ENCODE data around the gene LAMA5.

LAMA5 gene

DNA sequence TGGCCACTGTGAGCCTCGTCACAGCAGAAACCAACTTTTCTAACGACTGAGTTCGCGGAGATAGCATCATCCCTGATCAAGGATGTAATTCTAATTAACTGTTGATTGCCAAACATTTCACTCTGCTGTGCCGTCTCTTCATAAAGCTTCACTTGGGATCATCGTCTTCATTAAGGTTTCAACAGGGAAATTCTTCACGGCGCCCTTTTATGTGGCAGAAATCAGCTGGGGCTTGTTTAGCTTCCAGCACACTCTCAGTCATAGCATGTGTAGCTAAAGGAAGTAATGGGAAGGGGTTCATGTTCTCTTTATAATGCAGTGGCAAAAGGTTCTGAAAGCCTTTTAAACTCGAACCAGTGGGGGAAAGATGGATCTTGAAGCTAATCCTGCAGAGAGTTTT lies 73.2 kb downstream of the LAMA5 start:
- FAIRE-seq (no peak), DNase-seq (ENCODE audit: insufficient read length, low spot score) (no peak)

DNA sequence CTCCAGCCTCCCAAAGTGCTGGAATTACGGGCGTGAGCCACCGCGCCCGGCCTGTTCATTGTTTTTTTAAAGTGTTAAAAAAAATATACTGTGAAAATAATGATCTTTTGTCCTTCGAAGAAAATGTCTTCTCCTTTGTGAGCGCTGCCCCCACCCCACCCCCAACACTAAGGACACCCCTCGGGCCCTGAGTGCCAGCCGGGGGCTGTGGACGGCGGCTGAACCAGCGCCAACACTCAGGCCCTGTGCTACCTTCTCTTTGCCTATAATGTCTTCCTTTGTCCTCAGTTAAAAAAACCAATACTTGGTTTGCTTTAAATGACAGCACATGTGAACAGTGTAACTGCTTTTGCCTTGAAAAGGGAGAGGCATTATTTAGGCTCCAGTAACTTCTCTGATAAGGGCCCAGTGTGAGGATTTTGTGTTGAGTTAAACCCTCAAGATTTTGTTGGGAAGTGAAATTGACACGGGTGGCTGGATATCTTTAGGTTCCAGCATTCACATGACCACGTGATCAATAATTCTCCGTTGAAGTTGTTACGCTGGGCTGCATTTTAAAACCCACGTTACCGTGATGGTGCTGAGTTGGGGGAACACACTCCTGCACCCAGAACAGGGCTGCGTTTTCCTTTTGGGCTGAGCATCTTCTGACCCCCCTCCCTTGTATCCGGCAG lies 73.9 kb downstream of the LAMA5 start:
- DNase-seq (ENCODE audit: insufficient read length, low spot score) (no peak), FAIRE-seq (no peak)

DNA sequence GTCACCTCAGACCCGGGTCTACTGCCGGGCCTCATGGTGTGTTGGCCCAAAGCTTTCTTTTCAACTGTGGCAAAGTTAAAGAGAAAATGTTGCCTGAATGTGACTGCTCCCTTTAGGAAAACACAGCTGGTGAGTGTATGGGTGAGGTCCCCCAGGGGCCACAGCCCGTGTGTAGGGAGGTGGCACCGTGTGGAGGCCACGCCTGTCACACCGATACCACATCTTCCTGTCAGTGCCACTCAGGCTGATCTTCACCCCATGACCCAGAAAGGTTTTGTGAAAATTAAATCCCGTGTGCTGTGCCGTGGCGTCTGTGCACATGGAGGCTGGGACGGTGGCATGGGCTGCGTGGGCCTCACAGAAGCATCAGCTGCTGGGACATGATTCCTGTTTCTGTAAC lies 75.0 kb downstream of the LAMA5 start:
- no peak for FAIRE-seq

DNA sequence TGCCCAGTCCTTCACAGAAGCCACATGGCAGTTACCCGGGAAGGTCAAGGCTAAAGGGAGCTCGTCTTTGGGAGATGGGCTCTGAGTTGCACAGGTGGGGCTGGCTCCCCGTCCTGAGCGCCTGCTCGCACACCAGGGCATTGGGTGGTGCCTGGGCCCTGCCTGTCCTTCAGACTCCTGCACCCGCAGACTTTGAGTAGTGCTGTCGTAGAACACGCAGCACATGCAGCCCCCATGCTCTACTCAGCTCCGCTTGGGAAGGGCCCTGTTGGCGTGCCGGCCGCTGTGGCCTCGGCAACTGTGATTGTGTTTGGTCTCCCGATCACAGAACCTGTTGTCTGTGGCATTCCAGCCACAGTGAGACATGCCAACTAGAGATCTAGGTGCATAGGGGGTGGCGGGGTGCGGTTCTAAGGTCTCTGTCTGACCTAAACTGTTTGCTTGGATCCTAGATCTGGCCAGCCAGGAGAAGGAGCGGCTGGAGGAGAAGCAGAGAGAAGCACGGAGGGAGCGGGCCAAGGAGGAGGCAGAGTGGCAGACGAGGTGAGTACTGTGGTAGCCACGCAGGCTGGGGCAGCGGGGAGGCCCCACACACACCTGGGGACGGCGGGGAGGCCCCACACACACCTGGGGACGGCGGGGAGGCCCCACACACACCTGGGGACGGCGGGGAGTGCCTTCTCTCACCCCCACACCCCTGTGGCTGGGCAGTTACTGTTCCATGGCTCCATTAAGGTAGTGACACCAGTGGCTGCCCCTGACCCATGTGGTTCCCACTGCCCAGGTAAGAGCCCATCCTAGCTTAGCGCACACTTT lies 75.7 kb downstream of the LAMA5 start:
- no peak for DNase-seq (ENCODE audit: insufficient read length, low spot score)
- no peak for FAIRE-seq

More for the DNA sequence above, 75.0 kb downstream of the LAMA5 start:
- no peak for DNase-seq (ENCODE audit: insufficient read length, low spot score)

DNA sequence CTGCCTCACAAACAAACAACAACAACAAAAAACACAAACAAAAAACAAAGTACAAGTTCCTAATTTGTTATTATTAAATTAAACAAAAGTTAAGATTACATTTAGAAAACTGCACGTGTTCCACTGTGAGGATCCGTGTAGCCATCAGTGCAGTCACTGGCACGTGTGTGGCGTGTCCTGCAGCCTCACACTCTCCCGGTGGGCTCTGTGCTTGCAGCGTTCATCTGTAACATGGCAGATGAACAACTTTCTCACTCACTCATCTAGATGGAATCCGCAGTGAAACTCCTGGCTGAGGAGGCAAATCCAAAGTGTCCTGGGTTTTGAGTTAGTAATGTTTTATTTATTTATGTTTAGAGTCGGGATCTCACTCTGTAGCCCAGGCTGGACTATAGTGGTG lies 77.2 kb downstream of the LAMA5 start:
- FAIRE-seq, result no peak

DNA sequence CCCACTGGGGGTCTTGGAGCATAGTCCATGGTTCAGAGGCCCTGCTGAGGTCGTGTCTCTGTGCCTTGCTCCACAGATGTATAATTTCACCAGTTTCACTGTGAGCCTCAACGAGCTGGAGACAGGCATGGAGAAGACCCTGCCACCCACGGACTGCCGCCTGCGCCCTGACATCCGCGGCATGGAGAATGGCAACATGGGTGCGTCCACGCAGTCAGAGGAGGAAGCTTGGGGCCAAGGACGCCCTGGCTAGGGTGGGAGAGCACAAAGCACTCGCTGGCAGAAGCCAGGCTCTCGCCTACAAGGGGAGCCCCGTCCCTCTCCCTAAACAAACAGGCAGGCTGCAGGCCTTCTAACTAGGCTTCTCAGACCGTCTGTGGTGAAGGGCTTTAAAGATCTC lies 78.0 kb downstream of the LAMA5 start:
- FAIRE-seq (no peak), DNase-seq (ENCODE audit: insufficient read length, low spot score) (no peak)

More for the DNA sequence above, 77.2 kb downstream of the LAMA5 start:
- no peak for DNase-seq (ENCODE audit: insufficient read length, low spot score)

DNA sequence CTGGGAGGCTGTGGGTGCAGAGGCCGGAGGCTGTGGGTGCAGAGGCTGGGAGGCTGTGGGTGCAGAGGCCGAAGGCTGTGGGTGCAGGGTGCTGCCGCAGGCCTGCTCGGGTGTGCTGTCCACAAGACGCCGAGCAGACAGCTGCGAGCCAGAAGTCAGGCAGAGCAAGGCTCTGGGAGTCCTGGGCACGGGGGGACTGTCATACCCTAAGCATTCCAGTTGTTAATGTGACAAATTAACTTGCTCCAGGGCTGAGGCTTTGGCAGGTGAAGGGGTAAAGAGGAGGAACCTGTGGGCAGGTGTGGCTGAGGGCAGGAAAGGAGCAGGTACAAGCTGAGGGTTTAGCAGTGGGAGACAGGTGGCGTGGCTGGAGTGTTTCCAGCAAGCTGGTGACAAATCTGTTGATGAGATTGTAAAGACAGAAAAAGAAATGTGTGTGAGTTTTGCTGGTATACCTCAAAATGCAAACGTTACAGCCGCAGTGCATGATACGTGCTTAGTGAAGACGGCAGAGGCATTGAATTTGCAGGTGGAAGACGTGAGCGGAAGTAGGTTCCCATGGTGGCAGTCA lies 78.5 kb downstream of the LAMA5 start:
- no peak for DNase-seq (ENCODE audit: insufficient read length, low spot score)
- FAIRE-seq, result no peak

DNA sequence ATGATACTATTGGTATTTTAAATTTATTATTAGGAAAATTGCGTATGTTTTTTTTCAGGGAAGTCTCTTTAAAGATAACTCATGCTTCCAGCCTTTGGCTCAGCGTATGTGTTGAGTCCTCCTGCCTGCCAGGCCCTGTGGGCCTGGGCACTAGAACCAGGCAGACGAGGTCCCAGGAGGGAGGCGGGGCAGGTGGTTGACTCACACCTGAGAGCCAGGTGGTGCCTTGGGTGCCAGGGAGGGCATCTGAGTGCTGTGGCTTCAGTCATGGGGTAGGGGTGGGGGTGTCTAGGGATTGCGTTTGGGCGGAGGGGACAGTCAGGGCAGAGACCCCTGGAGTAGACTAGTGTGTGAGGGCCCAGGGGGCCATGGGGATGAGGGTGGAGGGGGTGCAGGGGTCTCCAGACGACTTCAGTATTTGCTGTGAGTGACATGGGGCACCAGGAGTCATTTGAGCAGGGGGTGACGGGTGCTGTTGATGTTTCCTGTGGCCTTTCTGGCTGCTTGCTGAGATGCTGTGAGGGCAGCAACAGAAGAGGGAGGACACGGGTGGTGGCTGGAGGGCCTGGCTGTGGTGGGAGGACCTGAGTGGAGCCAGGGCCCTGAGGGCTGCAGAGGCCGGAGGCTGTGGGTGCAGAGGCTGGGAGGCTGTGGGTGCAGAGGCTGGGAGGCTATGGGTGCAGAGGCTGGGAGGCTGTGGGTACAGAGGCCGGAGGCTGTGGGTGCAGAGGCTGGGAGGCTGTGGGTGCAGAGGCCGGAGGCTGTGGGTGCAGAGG lies 79.2 kb downstream of the LAMA5 start:
- no peak for FAIRE-seq

DNA sequence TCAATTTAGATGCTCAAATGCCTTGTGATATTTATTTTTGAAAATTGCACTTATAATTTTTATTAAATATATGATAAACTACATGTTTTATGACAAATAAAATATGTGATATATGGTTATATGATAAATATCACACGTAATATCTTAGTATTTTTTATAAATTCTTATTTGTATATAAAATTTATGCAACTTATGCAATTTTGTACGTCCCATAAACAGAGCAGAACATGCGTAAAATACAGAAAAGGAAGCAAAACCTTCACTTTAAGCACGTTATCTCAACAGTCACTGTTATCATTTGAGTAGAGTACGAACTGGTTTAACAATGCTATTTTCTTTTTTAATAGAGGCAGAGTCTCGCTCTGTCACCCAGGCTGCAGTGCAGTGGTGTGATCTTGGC lies 80.0 kb downstream of the LAMA5 start:
- FAIRE-seq (no peak), DNase-seq (ENCODE audit: insufficient read length, low spot score) (no peak)

More for the DNA sequence above, 79.2 kb downstream of the LAMA5 start:
- no peak for DNase-seq (ENCODE audit: insufficient read length, low spot score)

DNA sequence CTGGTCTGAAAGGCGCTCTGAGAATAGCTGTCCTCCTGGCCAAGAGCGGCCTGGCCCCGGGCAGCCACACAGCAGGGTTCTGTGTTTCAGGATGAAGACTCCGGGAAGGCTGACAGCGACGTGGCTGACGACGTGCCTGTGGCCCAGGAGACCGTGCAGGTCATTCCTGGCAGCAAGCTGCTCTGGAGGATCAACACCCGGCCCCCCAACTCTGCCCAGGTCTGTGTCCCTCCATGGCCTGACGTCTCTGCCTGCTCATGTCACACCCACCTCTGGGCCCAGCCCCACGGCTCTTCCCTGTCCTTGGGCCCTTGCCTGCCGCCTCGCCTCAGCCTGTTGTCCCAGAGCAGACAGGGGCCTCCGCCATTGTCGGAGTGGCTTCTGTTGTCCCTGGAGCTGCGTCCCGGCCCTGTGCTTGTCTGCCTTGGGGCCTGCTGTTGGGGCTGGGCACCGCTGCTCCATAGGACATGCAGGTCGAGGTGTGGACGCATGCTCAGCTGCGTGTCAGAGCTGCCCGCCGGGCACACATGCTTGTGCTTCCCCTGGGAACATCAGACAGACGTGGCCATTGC lies 80.5 kb downstream of the LAMA5 start:
- FAIRE-seq (no peak), DNase-seq (ENCODE audit: insufficient read length, low spot score) (no peak)

DNA sequence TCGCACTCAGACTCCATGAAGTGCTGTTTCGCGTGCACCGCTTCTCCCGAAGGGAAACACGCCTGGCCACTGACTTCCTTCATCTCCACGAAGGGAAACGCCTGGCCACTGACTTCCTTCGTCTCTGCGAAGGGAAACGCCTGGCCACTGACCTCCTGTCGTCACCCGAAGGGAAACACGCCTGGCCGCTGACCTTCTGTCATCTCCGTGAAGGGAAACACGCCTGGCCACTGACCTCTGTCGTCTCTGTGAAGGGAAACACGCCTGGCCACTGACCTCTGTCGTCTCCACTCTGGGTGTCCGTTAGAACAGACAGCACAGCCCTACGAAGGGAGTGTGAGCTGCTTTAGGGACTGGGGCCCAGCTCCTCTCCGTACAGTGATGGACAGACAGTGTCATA lies 81.4 kb downstream of the LAMA5 start:
- FAIRE-seq (no peak), DNase-seq (ENCODE audit: insufficient read length, low spot score) (no peak)

DNA sequence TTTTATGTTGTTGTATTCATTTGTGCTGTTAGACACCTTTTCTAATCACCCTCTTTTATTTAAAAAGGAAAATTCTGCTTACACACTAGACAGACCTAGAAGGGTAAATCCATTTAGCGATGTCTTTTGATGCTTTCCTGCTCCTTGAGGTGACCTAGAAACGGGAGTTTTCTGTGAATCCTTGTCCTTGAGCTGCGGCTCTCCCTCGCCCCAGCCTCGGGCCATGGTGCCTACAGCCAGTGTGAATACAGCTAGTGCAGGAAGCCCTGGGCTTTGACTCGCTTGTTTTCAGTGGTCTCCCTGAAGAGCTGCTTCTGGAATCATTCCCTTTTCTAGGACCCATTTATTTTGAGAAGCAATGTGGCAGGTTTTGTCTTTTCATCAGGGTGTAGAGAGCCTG lies 82.0 kb downstream of the LAMA5 start:
- FAIRE-seq (no peak), DNase-seq (ENCODE audit: insufficient read length, low spot score) (no peak)

DNA sequence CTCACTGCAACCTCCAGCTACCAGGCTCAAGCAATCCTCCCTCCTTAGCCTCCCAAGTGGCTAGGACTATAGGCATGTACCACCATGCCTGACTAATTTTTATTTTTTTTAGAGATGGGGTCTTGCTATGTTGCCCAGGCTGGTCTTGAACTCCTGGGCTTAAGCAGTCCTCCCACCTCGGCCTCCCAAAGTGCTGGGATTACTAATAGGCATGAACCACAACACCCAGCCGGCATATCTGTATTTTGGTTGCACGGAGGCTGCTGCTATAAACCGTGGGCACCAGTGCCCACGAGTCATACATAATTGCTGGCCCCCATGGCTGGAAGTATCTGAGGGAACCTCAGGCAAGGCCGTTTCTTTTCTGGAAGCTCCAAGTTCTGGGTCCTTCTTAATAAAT lies 82.7 kb downstream of the LAMA5 start:
- FAIRE-seq, result no peak
- no peak for DNase-seq (ENCODE audit: insufficient read length, low spot score)

DNA sequence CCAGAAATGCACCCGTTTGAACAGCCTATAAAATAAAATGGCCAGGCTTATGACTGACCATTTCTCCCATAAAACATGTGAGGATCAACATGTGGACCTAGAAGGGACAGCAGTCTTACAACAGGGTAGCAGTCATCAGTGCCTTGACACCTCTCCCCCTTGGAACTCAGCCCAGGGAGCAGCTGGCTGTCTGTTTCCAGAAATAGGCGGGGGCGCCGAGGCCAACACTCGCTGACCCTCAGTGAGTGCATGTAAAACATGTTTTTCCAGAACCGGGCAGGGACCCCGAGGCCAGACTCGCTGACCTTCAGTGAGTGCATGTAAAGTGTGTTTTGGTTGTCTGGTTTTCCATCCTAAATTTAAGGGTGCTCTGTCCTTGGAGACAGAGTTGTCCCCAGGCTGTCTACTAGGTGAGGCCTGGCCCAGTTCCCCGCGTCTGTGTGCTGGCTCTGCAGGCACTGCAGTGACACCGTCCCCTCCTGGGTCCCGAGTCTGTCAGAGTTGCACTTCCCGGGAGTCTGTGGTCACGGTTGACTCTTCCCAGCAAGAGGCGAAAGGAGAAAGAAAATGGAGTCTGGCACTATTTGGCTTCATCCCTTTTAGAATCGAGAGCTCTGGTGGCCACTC lies 84.1 kb downstream of the LAMA5 start:
- DNase-seq (ENCODE audit: insufficient read length, low spot score) (no peak), FAIRE-seq (no peak)

DNA sequence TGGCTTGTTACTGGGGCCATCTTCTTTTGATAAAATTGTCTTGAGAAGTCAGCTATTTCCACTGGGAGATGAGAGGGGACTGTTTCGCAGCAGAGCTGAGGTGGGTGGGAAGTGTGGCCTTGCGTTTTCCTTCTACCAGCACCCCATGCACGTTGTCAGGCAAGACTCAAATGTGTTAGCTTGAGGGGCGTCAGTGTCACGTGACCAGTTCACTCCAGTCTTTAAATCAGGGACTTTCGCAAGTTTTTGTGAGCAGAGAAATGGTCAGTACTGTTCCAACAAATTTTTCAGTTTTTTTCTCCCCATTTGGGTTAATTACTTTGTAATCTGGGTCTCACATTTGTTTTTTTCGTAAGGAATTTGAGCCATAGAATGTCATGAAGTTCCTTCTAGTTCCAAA lies 85.0 kb downstream of the LAMA5 start:
- DNase-seq (ENCODE audit: insufficient read length, low spot score), result no peak
- no peak for FAIRE-seq

DNA sequence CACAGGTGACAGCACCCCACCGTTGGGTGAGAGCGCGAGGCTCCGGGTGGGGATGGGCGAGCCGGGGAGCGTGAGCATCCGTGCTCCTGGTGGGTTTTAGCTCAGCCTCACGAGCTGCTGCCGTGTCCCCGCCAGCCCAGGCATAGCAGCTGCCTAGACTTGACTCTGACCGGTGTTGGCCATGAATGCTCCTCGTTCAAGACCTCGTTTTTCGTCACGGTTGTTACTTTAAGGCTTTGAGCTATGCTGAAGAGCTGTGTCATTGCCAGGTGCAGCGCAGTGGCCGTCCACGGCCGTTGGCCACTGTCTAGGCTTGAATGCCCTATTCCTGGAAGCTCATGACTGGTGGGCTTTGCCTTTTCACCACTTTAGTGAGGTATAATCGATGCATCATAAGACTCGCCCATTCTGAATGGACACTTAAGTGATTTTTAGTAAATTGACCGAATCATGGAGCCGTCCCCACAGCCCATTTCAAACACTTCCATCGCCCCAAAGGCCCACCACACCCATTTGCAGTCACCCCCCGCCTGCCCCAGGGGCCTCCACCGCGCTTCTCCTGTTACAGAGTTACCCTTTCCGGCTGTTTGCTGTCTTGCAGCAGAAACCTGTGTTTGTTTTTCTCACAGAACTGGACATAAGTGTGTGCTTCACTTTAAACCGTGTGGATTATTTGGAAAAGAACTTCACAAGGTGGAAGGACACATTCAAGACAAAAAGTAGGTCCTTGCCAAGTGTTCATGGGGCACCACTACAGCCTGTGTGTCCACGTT lies 85.8 kb downstream of the LAMA5 start:
- no peak for FAIRE-seq

DNA sequence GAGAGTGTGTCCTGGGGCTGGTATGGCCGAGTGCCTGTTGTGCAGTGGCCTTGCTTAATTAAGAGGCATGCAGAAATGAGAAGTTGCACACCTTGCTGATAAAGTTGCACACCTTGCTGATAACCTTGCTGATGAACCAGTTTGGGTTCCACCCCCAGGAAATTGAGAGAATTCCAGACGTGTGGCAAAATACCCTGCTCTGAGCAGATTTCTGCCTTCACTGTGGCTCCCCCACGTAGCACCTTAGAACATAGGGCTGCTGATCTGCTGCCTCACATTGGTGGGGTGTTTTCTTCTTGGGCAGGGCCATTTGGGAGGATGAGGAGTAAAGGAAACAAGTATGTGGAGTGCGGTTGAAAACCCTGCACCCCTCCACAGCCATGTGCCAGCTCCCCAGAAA lies 86.8 kb downstream of the LAMA5 start:
- no peak for DNase-seq (ENCODE audit: insufficient read length, low spot score)
- FAIRE-seq, result no peak

More for the DNA sequence above, 85.8 kb downstream of the LAMA5 start:
- no peak for DNase-seq (ENCODE audit: insufficient read length, low spot score)

DNA sequence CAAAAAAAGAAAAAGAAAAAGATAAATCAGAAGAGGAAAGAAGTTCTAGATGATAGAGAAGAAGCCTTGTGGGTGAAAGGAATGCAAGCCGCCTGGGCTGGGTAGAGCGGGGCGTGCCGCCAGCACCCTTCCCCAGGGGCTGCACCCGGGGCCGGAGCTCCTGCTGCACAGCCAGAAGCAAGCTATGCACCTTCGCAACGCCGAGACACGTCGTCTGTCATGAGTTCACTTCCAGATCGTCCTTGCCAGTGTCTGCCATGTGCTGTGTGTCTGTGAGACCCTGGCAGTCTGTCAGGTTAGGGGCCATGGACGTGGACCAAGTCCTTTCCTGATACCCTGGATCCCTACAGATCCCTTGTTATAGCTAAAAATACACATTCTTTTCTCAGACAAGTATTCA lies 89.9 kb downstream of the LAMA5 start:
- FAIRE-seq, result no peak
- DNase-seq (ENCODE audit: insufficient read length, low spot score), result no peak

DNA sequence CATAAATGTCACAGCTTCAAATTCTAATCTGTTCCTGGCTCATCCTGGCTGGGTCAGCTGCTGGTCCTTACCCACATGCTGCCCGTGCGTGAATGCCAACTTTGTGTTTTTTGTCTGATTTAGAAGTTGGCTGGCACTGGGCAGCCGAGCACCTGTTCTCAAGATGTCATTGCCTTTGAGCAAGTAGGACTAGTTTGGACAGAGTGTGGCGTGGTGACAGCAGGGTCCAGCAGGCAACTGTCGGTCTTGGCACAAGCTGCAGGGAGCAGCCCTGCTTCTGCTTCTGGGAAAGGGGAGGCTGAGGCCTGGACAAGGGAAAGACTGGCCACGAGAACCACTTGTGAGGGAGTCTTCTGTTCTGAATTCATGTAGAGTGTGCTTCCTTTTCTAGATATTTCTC lies 90.7 kb downstream of the LAMA5 start:
- FAIRE-seq, result no peak
- DNase-seq (ENCODE audit: insufficient read length, low spot score), result no peak

DNA sequence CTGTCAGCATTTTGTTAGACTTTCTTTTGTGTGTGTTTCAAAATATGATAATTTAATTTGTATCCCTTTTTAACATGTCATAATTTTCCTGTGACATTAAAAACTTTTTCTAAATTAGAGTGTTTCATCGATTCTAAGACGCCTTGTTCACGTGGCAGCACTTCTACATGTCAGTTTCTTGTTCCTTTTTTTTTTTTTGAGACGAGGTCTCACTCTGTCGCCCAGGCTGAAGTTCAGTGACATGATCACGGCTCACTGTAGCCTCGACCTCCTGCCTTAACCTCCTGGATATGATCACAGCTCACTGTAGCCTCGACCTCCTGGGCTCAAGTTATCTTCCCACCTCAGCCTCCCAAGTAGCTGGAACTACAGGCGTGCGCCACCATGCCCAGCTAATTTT lies 91.9 kb downstream of the LAMA5 start:
- no peak for DNase-seq (ENCODE audit: insufficient read length, low spot score)
- no peak for FAIRE-seq
